Astrocyte of the cerebellum (primary cell): Measurements from ENCODE around the gene SLIT3.

Experiments
- DNase-seq: peaks from one replicate; pipeline ENCODE4 v3.0.0-alpha.2; 2011; ENCODE audit warnings: low read depth
- H3K4me3 ChIP-seq: 2 replicates; pipeline ENCODE4 v1.5.1; 2011; ENCODE audit warnings: mild to moderate bottlenecking, low read depth, low read length, moderate library complexity
- in situ Hi-C: cut with HindIII; loops from 2 replicates; pipeline ENCODE4 v1.10.0; 2017; ENCODE audit warnings: low sequenced_read_pairs
- TF ChIP-seq, protein P1 (sequence below): IDR thresholded peaks from 2 replicates; pipeline ENCODE4 v1.5.1; 2012; ENCODE audit warnings: low read length, low read depth, moderate library complexity, mild to moderate bottlenecking; ENCODE audit errors: missing control alignments

SLIT3 gene

GRCh38 chr5:169225830-169226356 lies 75.0 kb downstream of the SLIT3 start:
- no peak overlapping the region for H3K4me3 ChIP-seq
- TF ChIP-seq, protein P1, sequence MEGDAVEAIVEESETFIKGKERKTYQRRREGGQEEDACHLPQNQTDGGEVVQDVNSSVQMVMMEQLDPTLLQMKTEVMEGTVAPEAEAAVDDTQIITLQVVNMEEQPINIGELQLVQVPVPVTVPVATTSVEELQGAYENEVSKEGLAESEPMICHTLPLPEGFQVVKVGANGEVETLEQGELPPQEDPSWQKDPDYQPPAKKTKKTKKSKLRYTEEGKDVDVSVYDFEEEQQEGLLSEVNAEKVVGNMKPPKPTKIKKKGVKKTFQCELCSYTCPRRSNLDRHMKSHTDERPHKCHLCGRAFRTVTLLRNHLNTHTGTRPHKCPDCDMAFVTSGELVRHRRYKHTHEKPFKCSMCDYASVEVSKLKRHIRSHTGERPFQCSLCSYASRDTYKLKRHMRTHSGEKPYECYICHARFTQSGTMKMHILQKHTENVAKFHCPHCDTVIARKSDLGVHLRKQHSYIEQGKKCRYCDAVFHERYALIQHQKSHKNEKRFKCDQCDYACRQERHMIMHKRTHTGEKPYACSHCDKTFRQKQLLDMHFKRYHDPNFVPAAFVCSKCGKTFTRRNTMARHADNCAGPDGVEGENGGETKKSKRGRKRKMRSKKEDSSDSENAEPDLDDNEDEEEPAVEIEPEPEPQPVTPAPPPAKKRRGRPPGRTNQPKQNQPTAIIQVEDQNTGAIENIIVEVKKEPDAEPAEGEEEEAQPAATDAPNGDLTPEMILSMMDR = no peak
- DNase-seq = no peak
- in situ Hi-C loops = no loop called here

DNA sequence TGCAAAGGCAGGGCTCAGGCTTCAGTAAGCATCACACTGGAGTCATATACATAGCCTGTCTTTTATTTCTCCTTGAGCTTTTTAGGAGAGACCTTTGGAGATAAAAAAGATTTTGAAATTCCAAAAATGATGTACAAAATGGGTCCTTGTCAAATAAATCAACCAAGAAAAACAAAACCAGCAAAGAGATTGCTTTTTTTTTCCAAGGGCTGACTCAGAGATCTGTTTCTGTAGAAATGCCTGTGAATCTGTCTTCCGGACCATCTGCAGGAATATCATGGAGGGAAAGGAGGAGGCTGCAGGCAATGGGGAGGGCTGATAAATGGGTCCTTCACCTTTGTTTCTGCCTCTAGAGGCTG lies 77.4 kb downstream of the SLIT3 start:
- in situ Hi-C loops = no loop called here
- no peak overlapping the region for H3K4me3 ChIP-seq
- DNase-seq = no peak
- TF ChIP-seq, protein P1 = no peak

DNA sequence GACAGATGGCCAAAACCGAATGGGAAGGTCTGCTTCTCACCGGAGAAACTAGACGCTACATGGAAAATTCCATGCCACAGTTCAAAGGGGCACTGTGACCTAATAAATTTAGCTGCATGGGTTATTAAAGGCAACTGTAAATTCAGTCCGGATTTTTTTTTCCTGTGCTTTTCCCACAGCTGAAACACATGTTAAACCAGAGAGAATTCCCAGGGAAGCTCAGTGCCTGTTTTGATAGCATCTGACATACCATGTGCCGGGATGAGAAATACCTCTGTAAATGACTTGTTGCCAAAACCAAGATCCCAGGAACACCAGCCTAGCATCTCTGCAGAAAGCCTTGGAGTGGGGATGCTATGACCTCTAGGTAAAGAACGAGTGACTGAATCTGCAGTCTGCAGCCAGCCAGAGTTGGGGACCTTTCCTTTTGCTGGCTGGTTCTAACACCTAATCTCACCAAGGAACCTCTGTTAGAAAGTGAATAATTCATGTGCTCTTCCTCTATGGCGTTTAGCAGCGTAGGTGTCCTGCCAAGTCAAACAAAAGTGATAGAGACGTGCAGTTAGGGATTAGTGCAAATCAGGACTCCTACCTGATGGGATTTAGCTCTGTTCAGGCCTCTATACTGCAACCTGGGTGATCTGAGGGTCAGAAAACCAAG lies 77.9 kb downstream of the SLIT3 start:
- TF ChIP-seq, protein P1 = no peak
- in situ Hi-C loops = no loop called here
- no peak for DNase-seq
- no peak overlapping the region for H3K4me3 ChIP-seq

DNA sequence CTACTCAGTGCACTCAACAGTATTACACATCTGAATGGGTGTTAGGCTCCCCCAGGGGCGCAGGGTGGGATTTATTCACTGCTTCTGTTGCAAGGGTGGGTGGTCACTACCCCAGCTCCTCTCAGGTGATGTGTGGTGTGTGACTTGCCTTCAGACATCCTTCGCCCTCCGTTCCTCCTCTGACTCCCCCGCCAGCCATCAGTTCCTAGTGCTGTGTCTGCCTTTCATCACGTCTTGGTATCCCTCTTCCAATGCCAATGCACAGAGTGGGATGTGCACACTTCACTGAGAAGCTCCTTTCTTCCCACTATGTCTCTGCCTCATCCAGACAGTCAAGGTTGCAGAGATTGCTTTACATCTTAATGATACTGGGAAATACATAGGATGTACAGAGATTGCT lies 79.4 kb downstream of the SLIT3 start:
- H3K4me3 ChIP-seq = no peak overlapping the region
- TF ChIP-seq, protein P1 = no peak
- in situ Hi-C loops = no loop called here
- DNase-seq = no peak

DNA sequence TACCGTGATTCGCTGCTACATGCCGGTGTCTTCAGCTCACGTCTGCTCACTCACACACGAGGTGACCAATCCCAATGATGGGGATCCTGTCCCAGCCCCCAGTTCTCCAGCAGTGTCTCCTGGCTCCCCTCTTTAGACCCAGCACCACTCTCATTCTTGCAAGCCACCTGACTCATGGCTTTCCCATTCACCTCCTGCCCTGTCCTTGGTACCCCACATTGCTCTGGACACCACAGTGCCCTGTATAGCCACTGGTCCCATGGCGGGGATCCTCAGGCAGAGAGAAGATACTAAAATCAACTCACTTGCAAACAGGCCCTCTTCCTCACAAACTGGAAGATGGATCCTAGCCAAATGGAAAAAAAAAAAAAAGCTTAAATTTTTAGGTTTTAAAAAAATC lies 81.0 kb downstream of the SLIT3 start:
- TF ChIP-seq, protein P1 = no peak
- in situ Hi-C loops = loop anchor here (5.0 kb wide), 1 partner anchor 48 kb away; no protein-coding TSS in a partner anchor
- no peak overlapping the region for H3K4me3 ChIP-seq
- DNase-seq = no peak

DNA sequence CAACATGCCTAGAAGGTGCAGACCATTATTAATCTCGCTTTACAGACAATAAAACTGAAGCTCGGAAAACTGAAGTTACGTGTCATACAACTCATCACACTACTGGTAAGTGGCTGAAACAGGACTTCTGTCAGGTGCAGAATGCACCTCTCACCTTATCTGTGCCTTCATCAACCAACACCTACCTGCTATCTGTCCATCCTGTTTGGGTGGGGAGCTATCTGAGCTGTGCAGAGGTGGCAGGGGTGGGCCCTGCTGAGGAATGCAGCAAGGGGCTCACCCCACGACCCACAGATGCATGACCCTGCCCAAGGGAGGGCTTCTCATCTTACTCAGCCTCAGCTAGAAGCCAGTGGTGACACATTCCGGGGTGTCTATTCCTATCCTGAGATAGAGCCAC lies 81.6 kb downstream of the SLIT3 start:
- in situ Hi-C loops = loop anchor here (5.0 kb wide), 1 partner anchor 47 kb away; no protein-coding TSS in a partner anchor
- DNase-seq = no peak
- H3K4me3 ChIP-seq = no peak overlapping the region
- TF ChIP-seq, protein P1 = no peak

DNA sequence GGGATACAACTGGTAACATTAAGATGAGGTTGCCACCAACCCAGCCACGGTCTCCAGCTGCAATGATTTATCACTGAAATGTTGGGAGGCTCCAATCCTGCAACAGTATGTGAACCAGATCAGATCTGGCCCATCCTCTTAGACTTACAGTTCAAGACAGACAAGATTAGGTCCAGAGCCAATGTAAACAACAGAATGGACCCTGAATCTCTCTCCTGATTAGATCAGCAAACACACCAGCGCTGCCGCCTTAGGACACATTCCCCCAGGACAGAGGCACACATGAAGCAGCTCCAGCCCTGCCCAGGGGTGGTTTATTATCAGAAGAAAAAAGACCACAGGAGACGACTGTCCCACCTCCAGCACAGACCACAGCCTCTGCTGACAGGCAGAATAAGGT lies 82.1 kb downstream of the SLIT3 start:
- H3K4me3 ChIP-seq = no peak overlapping the region
- DNase-seq = no peak
- in situ Hi-C loops = loop anchor here (5.0 kb wide), 1 partner anchor 47 kb away; no protein-coding TSS in a partner anchor
- TF ChIP-seq, protein P1 = no peak
